ENCODE data around the gene FCRL6.

GRCh38 chr1:159771127-159771895, 30.8 kb upstream of the FCRL6 start:
- TF ChIP-seq MAX (IDR thresholded peaks at IDR 0.05): no peak
- TF ChIP-seq TEAD4 (IDR thresholded peaks at IDR 0.05): no peak
- no peak for TF ChIP-seq EP300 (IDR thresholded peaks at IDR 0.05; ENCODE audit: borderline replicate concordance)
- TF ChIP-seq YY1 (IDR thresholded peaks at IDR 0.05; ENCODE audit: low read depth): no peak
- no peak for TF ChIP-seq RAD21 (IDR thresholded peaks at IDR 0.05; ENCODE audit: low read depth)
- no peak for TF ChIP-seq CREB1 (IDR thresholded peaks at IDR 0.05; ENCODE audit: low read depth)
- TF ChIP-seq REST (IDR thresholded peaks at IDR 0.05; ENCODE audit: low read depth): no peak
- TF ChIP-seq TAF1 (IDR thresholded peaks at IDR 0.05; ENCODE audit: low read depth): no peak
- TF ChIP-seq EGR1 (IDR thresholded peaks at IDR 0.05): no peak
- TF ChIP-seq USF1 (IDR thresholded peaks at IDR 0.05): no peak
- TF ChIP-seq FOXM1 (IDR thresholded peaks at IDR 0.05; ENCODE audit: borderline replicate concordance, low read depth): no peak
- TF ChIP-seq NFIC (IDR thresholded peaks at IDR 0.05): no peak
- TF ChIP-seq CEBPB (IDR thresholded peaks at IDR 0.05): no peak
- no peak for TF ChIP-seq ZBTB7A (IDR thresholded peaks at IDR 0.05; ENCODE audit: low read depth)
